Uterus (tissue), 2 donors: ENCODE data around the gene ARFGEF3.

Experiments used
- CTCF ChIP-seq, 4 experiments: fragments of 200-600 bp in 2 of 4; fragments of 450-650 bp in 2 of 4; sonication (generic) in 2 of 4; IDR thresholded peaks; one replicate each; pipeline ENCODE4 v1.5.1; 2016 to 2019; ENCODE audit warnings: antibody characterized with exemption in 4 of 4, mild to moderate bottlenecking in 2 of 4, moderate library complexity in 1 of 4
- POLR2A ChIP-seq, 2 donors: fragments of 450-650 bp; IDR thresholded peaks; one replicate each; pipeline ENCODE4 v1.6.1; 2016; ENCODE audit warnings: antibody characterized with exemption in 2 of 2, mild to moderate bottlenecking in 1 of 2, moderate library complexity in 1 of 2

GRCh38 chr6:138272533-138273315, 111.0 kb downstream of the ARFGEF3 start:
- TF ChIP-seq CTCF (IDR thresholded peaks at IDR 0.05) (no peak), POLR2A (IDR thresholded peaks at IDR 0.05) (no peak)
